Endothelial cell of umbilical vein (primary cell): ENCODE data around the gene PPP4R4. TPM values are rescaled to one million over a fixed set of nuclear protein-coding genes. Genes with fewer than 3 reads are reported as not detected.

Source experiments
- BruUV-seq: library from RNA; stranded (reverse); fragments of 400-500 nt; replicated peaks from 2 replicates; lab custom pipeline; 2021; lab: Mats Ljungman, UMichigan
- CTCF ChIA-PET: fragments of 300-600, 350-600 bp; sonication (Branson Sonifier 250); formaldehyde crosslinking; loops from one replicate; lab custom pipeline; 2021; ENCODE audit warnings: antibody characterized with exemption, inconsistent platforms; lab: Charles Lee
- POLR2A ChIA-PET: fragments of 300-600, 350-600 bp; sonication (Branson Sonifier 250); formaldehyde crosslinking; loops from one replicate; lab custom pipeline; 2021; ENCODE audit warnings: antibody characterized with exemption, inconsistent platforms; lab: Charles Lee
- DNase-seq: peaks from one replicate; pipeline ENCODE4 v3.0.0-alpha.2; 2011; ENCODE audit warnings: low read depth, low spot score
- FAIRE-seq: peaks from 2 replicates; lab custom pipeline; 2011; peaks lifted over from hg19 to GRCh38; lab: Jason Lieb, UNC
- H2AFZ ChIP-seq: 2 replicates; pipeline ENCODE4 v1.6.0; 2012; ENCODE audit warnings: low read depth, low read length, control low read depth, inconsistent platforms
- H3K27ac ChIP-seq: 2 replicates; pipeline ENCODE4 v1.5.1; 2011; ENCODE audit warnings: low read depth, mild to moderate bottlenecking, control low read depth, low read length, moderate library complexity; ENCODE audit not compliant: insufficient read depth
- H3K27me3 ChIP-seq, 2 experiments: 2 replicates each; pipeline versions ENCODE4 v1.6.0 to v1.6.1; 2011; ENCODE audit warnings: low read length in 2 of 2, mixed read lengths in 1 of 2; ENCODE audit not compliant: control insufficient read depth in 2 of 2, insufficient read depth in 2 of 2
- H3K36me3 ChIP-seq, 2 experiments: 2 replicates in 1 of 2; 3 replicates in 1 of 2; pipeline ENCODE4 v1.5.1; 2011; ENCODE audit warnings: low read length in 2 of 2, mild to moderate bottlenecking in 1 of 2, moderate library complexity in 1 of 2; ENCODE audit not compliant: control insufficient read depth in 2 of 2, insufficient read depth in 2 of 2; ENCODE audit errors: extremely low read depth in 1 of 2
- H3K4me1 ChIP-seq: 3 replicates; pipeline ENCODE4 v1.5.1; 2011; ENCODE audit warnings: mild to moderate bottlenecking, low read length; ENCODE audit not compliant: control insufficient read depth, insufficient read depth; ENCODE audit errors: extremely low read depth
- H3K4me2 ChIP-seq: 2 replicates; pipeline ENCODE4 v1.6.1; 2011; ENCODE audit warnings: low read length, control low read depth, mixed read lengths; ENCODE audit not compliant: insufficient read depth
- H3K4me3 ChIP-seq, 3 experiments: fragments of 200-600 bp in 1 of 3; sonication (generic), shearing (Covaris generic) in 1 of 3; replicated peaks in 1 of 3; 2 replicates each; pipeline ENCODE4 v1.5.1; 2011 to 2016; ENCODE audit warnings: control low read depth in 3 of 3, low read length in 3 of 3, mild to moderate bottlenecking in 2 of 3, inconsistent platforms in 1 of 3, low read depth in 1 of 3, moderate library complexity in 1 of 3; ENCODE audit not compliant: insufficient read depth in 1 of 3
- H3K79me2 ChIP-seq: 2 replicates; pipeline ENCODE4 v1.6.0; 2012; ENCODE audit warnings: low read length, inconsistent platforms; ENCODE audit not compliant: control insufficient read depth, insufficient read depth
- H3K9ac ChIP-seq: replicated peaks from 2 replicates; pipeline ENCODE3; 2011; ENCODE audit warnings: low read length, control low read depth; ENCODE audit not compliant: insufficient read depth; ENCODE audit errors: extremely low read depth
- H3K9me1 ChIP-seq: replicated peaks from 3 replicates; pipeline ENCODE4 v1.6.0; 2011; ENCODE audit warnings: mild to moderate bottlenecking, low read length; ENCODE audit not compliant: control insufficient read depth, insufficient read depth; ENCODE audit errors: extremely low read depth
- H3K9me3 ChIP-seq: replicated peaks from 2 replicates; pipeline ENCODE4 v1.5.1; 2012; ENCODE audit warnings: low read length, inconsistent platforms; ENCODE audit not compliant: control insufficient read depth, insufficient read depth
- H4K20me1 ChIP-seq: replicated peaks from 2 replicates; pipeline ENCODE3; 2011; ENCODE audit warnings: mild to moderate bottlenecking, low read length; ENCODE audit not compliant: control insufficient read depth, insufficient read depth; ENCODE audit errors: extremely low read depth
- CTCF ChIP-seq, 2 donors: IDR thresholded peaks; 1 replicate in 1 of 2; 2 replicates in 1 of 2; pipeline ENCODE4 v1.5.1; 2011; ENCODE audit warnings: low read length in 2 of 2, mild to moderate bottlenecking in 2 of 2, moderate library complexity in 2 of 2, control low read depth in 1 of 2, inconsistent platforms in 1 of 2, low read depth in 1 of 2; ENCODE audit not compliant: insufficient read depth in 1 of 2; ENCODE audit errors: extremely low read depth in 1 of 2
- EZH2 ChIP-seq: IDR thresholded peaks from 2 replicates; pipeline ENCODE4 v1.6.1; 2012; ENCODE audit warnings: borderline replicate concordance, low read depth, mild to moderate bottlenecking, moderate library complexity, low read length, inconsistent platforms; ENCODE audit not compliant: severe bottlenecking
- FOS ChIP-seq: IDR thresholded peaks from 2 replicates; pipeline ENCODE4 v1.6.1; 2011; ENCODE audit warnings: mild to moderate bottlenecking, low read length, moderate library complexity, borderline replicate concordance; ENCODE audit not compliant: insufficient read depth
- GATA2 ChIP-seq: IDR thresholded peaks from 2 replicates; pipeline ENCODE4 v1.7.0; 2011; ENCODE audit warnings: low read depth, mild to moderate bottlenecking, moderate library complexity, mixed read lengths, low read length; ENCODE audit not compliant: insufficient read length, insufficient read depth
- JUN ChIP-seq: IDR thresholded peaks from 2 replicates; pipeline ENCODE4 v1.6.1; 2011; ENCODE audit warnings: borderline replicate concordance, low read depth; ENCODE audit not compliant: insufficient read length, insufficient read depth
- MAX ChIP-seq: IDR thresholded peaks from 2 replicates; pipeline ENCODE4 v1.6.1; 2011; ENCODE audit not compliant: insufficient read depth, insufficient read length
- MYC ChIP-seq: IDR thresholded peaks from one replicate; pipeline ENCODE4 v1.6.1; 2011; ENCODE audit warnings: mild to moderate bottlenecking, low read depth, low read length
- POLR2A ChIP-seq: IDR thresholded peaks from 2 replicates; pipeline ENCODE4 v1.6.1; 2012; ENCODE audit warnings: low read depth, mild to moderate bottlenecking, control low read depth, low read length
- POLR2AphosphoS5 ChIP-seq: IDR thresholded peaks from 2 replicates; pipeline ENCODE4 v1.6.1; 2012; ENCODE audit warnings: low read depth, mild to moderate bottlenecking, control low read depth, low read length, moderate library complexity; ENCODE audit not compliant: insufficient read depth
- dilution Hi-C: fragments of 300-500 bp; cut with MboI; formaldehyde crosslinking; loops from one replicate; pipeline ENCODE4 v1.15.0; 2019; ENCODE audit warnings: low sequenced_read_pairs; ENCODE audit not compliant: extremely low pct_ligation_motif_present
- intact Hi-C: fragments of 100-400 bp; cut with micrococcal nuclease; formaldehyde crosslinking; loops from one replicate; pipeline ENCODE4 v1.10.0; 2022
- polyA plus RNA-seq, 4 experiments: library from polyadenylated mRNA; depleted of rRNA in 3 of 4; stranded (reverse) in 3 of 4; unstranded in 1 of 4; fragments of >200 nt; gene quantifications; 2 replicates each; pipeline versions ENCODE4 v1.2.1 to v1.2.3, GENCODE V29; 2011 to 2012; ENCODE audit warnings: missing spikeins in 1 of 4
- total RNA-seq: library from RNA; stranded (reverse); gene quantifications from 2 replicates; pipeline ENCODE4 v1.2.3, GENCODE V29; 2021

Gene PPP4R4
- total and polyA plus RNA-seq, 2 donors (not counting 3 experiments of a cell fraction or from before 2014, with no cell fraction given): not detected

GRCh38 chr14:94136575-94137331 lies 37.4 kb upstream of the PPP4R4 start:
- ChIA-PET CTCF (interaction anchor here (0.6 to 4.1 kb wide), 54 partner anchors 8 to 582 kb away, joined by 3 to 347 read pairs (median 6); partner anchors contain the start of genes DDX24, IFI27L1, IFI27L2 and OTUB2), POLR2A (no interaction called here)
- dilution Hi-C loops: no loop called here
- Histone ChIP-seq H3K9ac (no peak overlapping the region), H2AFZ (no peak overlapping the region), H3K9me1 (no peaks in the 10 kb centered on the region), H3K4me3 (no peak overlapping the region), H3K9me3 (no peaks in the 10 kb centered on the region), H4K20me1 (no peaks in the 10 kb centered on the region), H3K79me2 (no peaks in the 10 kb centered on the region), H3K27me3 (peaks cover 3 to 11% of the 10 kb centered on the region in 2 experiments), H3K4me2 (no peak overlapping the region), H3K36me3 (no peaks in the 10 kb centered on the region), H3K27ac (no peak overlapping the region), H3K4me1 (no peaks in the 10 kb centered on the region)
- BruUV-seq: no TSS peak
- peak; percentile 80 for DNase-seq
- FAIRE-seq: peak; percentile 91
- TF ChIP-seq FOS: no peak
- peak; percentile 95 to 96 for TF ChIP-seq CTCF (IDR thresholded peaks at IDR 0.05; ENCODE audit: extremely low read depth in 1 of 2, insufficient read depth in 1 of 2, low read depth in 1 of 2, low read length in 2 of 2)
- intact Hi-C loops: loop anchor here (1.0 to 10.0 kb wide), 8 partner anchors 44 to 482 kb away; partner anchors contain the start of genes DDX24 and IFI27L1

- no peaks in the 10 kb centered on the region for H3K4me1 ChIP-seq
- dilution Hi-C loops: no loop called here
- no TSS peak for BruUV-seq
- H3K27me3 ChIP-seq: peaks cover 3 to 11% of the 10 kb centered on the region in 2 experiments
- H3K9me3 ChIP-seq: no peaks in the 10 kb centered on the region
- no peak overlapping the region for H3K9ac ChIP-seq
- H3K79me2 ChIP-seq: no peaks in the 10 kb centered on the region
- H3K4me3 ChIP-seq: no peak overlapping the region
- no peak overlapping the region for H3K27ac ChIP-seq
- no peaks in the 10 kb centered on the region for H3K36me3 ChIP-seq
- CTCF ChIA-PET: interaction anchor here (1.2 to 4.1 kb wide), 5 partner anchors 9 to 198 kb away, joined by 4 to 347 read pairs (median 13); partner anchors contain the start of gene IFI27L2
- intact Hi-C loops: loop anchor here (10.0 kb wide), 2 partner anchors 407 to 483 kb away; no protein-coding TSS in a partner anchor
- H4K20me1 ChIP-seq: no peaks in the 10 kb centered on the region
- H3K4me2 ChIP-seq: no peak overlapping the region
- TF ChIP-seq POLR2AphosphoS5 (no peak), GATA2 (no peak), FOS (no peak), MYC (no peak), POLR2A (no peak), EZH2 (no peak), CTCF (IDR thresholded peaks at IDR 0.05; ENCODE audit: extremely low read depth in 1 of 2, insufficient read depth in 1 of 2, low read depth in 1 of 2, low read length in 2 of 2) (no peak), JUN (no peak), MAX (no peak)
- POLR2A ChIA-PET: no interaction called here
- FAIRE-seq (no peak), DNase-seq (no peak)
- H2AFZ ChIP-seq: no peak overlapping the region
- no peaks in the 10 kb centered on the region for H3K9me1 ChIP-seq
Measured at GRCh38 chr14:94138251-94138650, 35.9 kb upstream of the PPP4R4 start.
